HG03558 (cell line): ENCODE measurements around the gene CCDC150.

Experiments used
- ATAC-seq: cut with Tn5 transposase; IDR thresholded peaks from one replicate; pipeline ENCODE4 v1.9.1; 2021; ENCODE audit warnings: moderate number of reproducible peaks; ENCODE audit not compliant: unreplicated experiment; ENCODE audit errors: extremely low read depth

The CCDC150 gene

DNA sequence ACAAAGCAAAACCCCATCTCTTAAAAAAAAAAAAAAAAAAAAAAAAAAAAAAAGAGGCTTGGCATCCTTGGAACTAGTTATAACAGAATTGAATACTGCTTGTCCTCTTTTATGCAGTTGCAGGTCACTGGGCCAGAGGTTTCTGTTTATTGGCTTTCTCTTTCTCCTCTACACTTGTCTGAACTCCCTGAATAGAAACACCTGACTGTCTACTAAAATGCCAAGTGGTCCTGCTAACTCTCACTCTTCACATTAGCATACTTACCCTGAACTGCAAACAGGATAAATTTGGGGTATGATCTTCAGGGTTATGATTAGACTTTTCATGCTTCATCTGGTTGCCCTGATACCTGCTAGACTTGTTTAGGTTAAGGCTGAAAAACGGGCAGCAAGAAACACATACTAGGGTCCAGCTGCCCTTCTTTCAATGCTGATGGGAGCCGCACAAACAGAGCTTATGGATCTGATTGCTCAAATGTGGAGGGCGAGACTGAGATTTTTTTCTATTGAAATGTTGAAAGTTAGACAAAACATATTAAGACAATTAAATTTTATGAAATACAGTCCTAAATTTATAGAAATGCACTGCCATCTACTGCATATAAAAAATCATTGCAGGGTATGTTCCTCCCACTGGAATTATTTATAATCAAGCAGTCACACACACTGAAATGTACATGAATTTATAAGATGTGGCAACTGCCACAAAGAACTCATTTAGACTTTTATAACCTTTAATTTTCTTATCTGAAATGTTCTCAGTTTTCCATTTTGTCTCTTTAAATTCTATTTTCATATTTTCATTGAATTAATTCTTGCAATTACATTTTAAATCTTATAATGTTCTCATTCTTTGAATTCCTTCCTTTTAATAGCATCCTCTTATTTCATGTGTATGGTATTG is 119.2 kb downstream of the CCDC150 start:
- no peak for ATAC-seq

DNA sequence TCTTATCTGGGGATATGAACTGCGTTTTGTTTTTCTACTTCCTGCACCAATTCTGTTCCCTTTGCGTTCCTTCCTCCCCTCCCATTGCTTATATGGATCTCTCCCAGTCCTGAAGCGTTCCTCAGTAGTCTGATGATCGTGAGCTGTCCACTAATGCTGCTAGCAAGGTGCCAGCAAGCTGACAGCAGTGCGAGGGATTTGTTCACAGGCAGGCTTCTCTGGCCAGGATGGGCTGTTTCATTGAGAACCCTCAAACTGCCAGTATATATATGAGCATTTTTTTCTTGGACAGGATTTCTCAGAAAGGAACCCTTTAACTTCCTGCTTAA is 119.8 kb downstream of the CCDC150 start:
- ATAC-seq, result no peak

DNA sequence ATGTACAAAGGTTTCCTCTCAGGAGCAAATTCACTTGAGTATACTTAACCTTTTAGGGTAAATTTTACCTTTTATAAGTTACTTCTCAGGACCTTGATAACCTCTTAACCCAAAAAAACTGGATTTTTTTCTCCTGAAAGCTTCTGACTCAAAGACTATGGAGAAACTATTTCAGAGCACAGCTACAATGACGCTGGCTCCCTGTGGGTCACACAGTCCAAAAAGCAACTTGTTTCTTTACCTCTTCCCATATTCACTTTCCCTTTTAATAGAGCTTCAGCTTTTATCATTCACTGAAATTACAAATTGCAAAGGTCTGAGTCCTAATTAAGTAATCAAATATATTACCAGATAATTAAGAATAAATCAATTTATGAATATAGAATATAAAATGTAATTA is 127.6 kb downstream of the CCDC150 start:
- no peak for ATAC-seq
